PFSK-1 (cell line): ENCODE measurements around the gene TBC1D22A.

Source experiments
- FOXP2 ChIP-seq: optimal IDR thresholded peaks from 2 replicates; pipeline ENCODE3; 2011; ENCODE audit warnings: borderline replicate concordance, control low read depth, inconsistent platforms; ENCODE audit not compliant: insufficient read depth; ENCODE audit errors: extremely low read length, extremely low read depth
- POLR2AphosphoS5 ChIP-seq: IDR thresholded peaks from 2 replicates; pipeline ENCODE4 v1.6.1; 2012; ENCODE audit warnings: low read depth, mild to moderate bottlenecking, control low read depth, low read length, moderate library complexity
- SIN3A ChIP-seq: IDR thresholded peaks from 2 replicates; pipeline ENCODE4 v1.6.1; 2012; ENCODE audit warnings: mild to moderate bottlenecking, low read length, moderate library complexity, borderline replicate concordance; ENCODE audit not compliant: insufficient read depth
- TAF1 ChIP-seq: IDR thresholded peaks from 2 replicates; pipeline ENCODE4 v1.6.1; 2012; ENCODE audit warnings: low read length, control low read depth, borderline replicate concordance; ENCODE audit not compliant: insufficient read depth
- TF ChIP-seq, protein P1 (sequence below), 2 experiments: IDR thresholded peaks; 2 replicates each; pipeline versions ENCODE4 v1.6.1 to v1.8.0; 2011 to 2012; ENCODE audit warnings: low read depth in 2 of 2, low read length in 2 of 2, control low read depth in 1 of 2, inconsistent platforms in 1 of 2, mild to moderate bottlenecking in 1 of 2, moderate library complexity in 1 of 2; ENCODE audit not compliant: insufficient read depth in 1 of 2

Gene TBC1D22A

GRCh38 chr22:47207846-47208554 lies 445.6 kb downstream of the TBC1D22A start:
- no peak for TF ChIP-seq FOXP2
- TF ChIP-seq TAF1 = no peak
- TF ChIP-seq SIN3A = no peak
- TF ChIP-seq POLR2AphosphoS5 = no peak
- TF ChIP-seq, protein P1, sequence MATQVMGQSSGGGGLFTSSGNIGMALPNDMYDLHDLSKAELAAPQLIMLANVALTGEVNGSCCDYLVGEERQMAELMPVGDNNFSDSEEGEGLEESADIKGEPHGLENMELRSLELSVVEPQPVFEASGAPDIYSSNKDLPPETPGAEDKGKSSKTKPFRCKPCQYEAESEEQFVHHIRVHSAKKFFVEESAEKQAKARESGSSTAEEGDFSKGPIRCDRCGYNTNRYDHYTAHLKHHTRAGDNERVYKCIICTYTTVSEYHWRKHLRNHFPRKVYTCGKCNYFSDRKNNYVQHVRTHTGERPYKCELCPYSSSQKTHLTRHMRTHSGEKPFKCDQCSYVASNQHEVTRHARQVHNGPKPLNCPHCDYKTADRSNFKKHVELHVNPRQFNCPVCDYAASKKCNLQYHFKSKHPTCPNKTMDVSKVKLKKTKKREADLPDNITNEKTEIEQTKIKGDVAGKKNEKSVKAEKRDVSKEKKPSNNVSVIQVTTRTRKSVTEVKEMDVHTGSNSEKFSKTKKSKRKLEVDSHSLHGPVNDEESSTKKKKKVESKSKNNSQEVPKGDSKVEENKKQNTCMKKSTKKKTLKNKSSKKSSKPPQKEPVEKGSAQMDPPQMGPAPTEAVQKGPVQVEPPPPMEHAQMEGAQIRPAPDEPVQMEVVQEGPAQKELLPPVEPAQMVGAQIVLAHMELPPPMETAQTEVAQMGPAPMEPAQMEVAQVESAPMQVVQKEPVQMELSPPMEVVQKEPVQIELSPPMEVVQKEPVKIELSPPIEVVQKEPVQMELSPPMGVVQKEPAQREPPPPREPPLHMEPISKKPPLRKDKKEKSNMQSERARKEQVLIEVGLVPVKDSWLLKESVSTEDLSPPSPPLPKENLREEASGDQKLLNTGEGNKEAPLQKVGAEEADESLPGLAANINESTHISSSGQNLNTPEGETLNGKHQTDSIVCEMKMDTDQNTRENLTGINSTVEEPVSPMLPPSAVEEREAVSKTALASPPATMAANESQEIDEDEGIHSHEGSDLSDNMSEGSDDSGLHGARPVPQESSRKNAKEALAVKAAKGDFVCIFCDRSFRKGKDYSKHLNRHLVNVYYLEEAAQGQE (IDR thresholded peaks at IDR 0.05; ENCODE audit: insufficient read depth in 1 of 2, low read depth in 2 of 2, low read length in 2 of 2) = no peak

- TF ChIP-seq, protein P1 (IDR thresholded peaks at IDR 0.05; ENCODE audit: insufficient read depth in 1 of 2, low read depth in 2 of 2, low read length in 2 of 2) = no peak
- TF ChIP-seq POLR2AphosphoS5 (no peak), SIN3A (no peak), FOXP2 (no peak), TAF1 (no peak)
Observed at GRCh38 chr22:47208630-47209029, 446.2 kb downstream of the TBC1D22A start.

DNA sequence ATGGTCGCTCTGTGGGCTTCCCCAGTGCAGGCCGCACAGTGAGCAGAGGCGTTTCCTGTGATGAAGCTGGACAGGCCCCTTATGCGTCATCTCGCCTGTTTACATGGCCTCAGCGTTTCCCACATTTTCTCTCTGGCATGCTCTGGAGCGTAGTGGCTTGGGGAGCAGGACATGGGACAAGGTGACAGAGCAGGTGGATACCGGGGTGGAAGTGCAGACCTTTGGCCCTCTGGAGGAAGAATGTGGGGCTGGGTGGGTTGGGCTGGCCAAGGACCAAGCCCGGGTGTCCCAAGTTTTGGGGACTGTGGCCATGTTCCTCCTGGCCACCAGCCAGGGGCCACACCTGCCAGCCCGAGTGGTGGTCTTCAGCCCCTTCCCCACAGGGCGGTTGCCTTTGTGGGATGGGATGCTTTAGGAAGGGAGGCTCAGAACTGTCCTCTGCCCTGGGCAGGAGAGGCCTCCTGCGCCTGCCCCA lies 446.6 kb downstream of the TBC1D22A start:
- TF ChIP-seq FOXP2 = no peak
- TF ChIP-seq SIN3A = no peak
- TF ChIP-seq, protein P1 (IDR thresholded peaks at IDR 0.05; ENCODE audit: insufficient read depth in 1 of 2, low read depth in 2 of 2, low read length in 2 of 2) = no peak
- no peak for TF ChIP-seq TAF1
- TF ChIP-seq POLR2AphosphoS5 = no peak

- TF ChIP-seq FOXP2 = no peak
- TF ChIP-seq, protein P1 (IDR thresholded peaks at IDR 0.05; ENCODE audit: insufficient read depth in 1 of 2, low read depth in 2 of 2, low read length in 2 of 2) = no peak
- TF ChIP-seq POLR2AphosphoS5 = no peak
- no peak for TF ChIP-seq SIN3A
- no peak for TF ChIP-seq TAF1
Observed at GRCh38 chr22:47209547-47210023, 447.1 kb downstream of the TBC1D22A start.
